NCI-H345 (cell line): ENCODE data around the gene UBE2I.
A peak's percentile ranks its signal among the peaks of the same experiment; 100 is the strongest.

Source experiments
- DNase-seq: peaks from one replicate; lab custom pipeline; 2025; lab: John Stamatoyannopoulos, UW

Gene UBE2I

DNA sequence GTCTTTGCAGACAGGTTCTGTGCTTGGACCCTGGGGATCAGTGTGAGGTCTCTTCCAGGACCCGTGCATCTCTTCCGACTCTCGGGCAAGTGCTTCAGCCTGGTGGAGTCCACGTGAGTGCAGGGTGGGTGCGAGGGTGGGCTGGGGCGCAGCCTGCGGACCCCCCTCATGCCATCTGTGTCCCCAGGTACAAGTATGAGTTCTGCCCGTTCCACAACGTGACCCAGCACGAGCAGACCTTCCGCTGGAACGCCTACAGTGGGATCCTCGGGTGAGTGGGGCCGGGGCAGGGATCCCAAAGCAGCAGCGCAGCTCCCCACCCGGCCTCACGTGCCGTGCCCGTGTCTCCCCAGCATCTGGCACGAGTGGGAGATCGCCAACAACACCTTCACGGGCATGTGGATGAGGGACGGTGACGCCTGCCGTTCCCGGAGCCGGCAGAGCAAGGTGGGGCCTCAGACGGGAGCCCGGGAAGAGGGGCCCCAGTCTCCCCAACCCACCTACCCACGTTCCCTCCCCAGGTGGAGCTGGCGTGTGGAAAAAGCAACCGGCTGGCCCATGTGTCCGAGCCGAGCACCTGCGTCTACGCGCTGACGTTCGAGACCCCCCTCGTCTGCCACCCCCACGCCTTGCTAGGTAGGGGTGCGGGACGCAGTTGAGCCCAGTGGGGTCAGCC is 52.4 kb downstream of the UBE2I start:
- DNase-seq, result no peak

DNA sequence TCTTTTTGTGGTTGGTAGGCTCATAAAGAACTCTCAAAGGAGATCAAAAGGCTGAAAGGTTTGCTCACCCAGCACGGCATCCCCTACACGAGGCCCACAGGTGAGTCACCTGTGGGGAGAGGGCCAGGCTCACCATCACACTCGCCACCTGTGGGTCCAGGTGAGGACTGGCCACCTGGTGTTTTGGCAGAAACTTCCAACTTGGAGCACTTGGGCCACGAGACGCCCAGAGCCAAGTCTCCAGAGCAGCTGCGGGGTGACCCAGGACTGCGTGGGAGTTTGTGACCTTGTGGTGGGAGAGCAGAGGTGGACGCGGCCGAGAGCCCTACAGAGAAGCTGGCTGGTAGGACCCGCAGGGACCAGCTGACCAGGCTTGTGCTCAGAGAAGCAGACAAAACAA is 53.4 kb downstream of the UBE2I start:
- DNase-seq, result no peak

DNA sequence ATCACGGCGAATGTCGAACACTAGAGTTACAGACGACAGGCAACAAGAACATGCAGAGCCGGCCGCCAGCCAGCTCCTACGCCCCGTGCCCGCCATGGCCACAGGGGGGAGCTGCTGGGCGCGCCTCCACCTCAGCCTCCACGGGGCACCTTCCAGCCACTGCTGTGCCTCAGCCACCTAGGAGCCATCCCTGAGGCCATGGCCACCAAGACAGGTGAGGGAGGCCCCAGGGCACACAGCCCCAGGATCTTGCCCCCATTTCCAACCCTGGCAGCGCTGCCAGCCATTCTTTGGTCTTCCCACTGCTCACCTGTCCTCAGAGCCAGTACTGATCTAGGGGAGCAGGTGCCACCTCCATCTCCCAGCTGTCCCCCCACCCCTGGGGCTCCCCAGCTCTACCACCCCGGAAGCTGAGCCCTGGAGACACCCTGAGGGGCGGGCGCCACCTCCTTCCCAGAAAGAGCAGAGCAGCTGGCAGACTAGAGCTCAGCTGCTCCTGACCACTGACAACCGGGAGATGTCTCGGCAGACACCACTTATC is 54.1 kb downstream of the UBE2I start:
- peak; percentile 30 for DNase-seq

DNA sequence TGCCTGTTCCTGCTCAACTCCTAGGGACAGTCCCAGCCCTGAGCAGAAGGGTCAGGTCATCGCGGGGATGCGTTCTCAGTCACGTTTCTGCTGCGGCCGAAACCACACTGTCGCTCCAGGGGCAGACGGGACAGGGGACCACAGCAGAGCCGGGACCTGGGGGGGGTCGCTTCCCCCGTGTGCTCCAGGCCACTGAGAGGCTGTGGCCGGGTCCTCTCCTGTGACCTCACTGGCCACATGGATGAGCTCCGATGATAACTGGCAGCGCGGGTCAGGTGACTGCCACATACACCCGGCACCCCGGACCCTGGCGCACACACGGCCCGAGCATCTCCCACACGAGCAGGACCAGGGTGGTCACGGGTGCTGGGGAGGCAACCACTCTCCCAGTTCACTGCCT is 55.1 kb downstream of the UBE2I start:
- no peak for DNase-seq

DNA sequence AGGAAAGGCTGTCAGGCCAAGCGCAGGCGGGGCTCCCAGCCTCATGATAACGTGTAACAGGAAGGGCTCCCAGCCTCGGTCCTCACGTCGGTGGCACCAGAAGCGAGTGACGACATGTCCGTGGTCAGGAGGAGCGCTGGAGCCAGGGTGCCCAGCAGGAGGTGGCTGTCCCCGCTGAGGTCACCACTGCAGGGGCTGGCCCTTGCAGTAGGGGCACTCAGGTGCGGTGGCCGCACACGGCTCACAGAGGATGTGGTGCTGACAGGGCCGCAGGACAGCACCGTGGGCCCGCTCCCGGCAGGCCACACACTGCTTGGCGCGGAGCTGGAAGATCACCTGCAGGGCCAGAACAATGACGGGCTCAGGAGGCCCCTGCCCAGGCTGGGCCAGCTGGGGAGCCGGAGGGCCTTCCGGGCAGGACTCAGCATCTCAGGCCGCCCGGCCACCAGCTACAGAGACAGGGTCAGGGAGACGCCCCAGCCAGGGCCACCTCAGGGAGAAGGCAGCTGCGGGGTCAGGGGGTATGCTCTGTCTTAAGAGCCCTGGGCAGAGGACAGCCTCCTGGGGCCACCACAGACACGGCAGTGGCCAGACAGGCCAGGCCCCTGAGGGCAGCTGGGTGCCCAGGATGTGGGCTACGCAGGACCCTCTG is 56.8 kb downstream of the UBE2I start:
- DNase-seq, result no peak

DNA sequence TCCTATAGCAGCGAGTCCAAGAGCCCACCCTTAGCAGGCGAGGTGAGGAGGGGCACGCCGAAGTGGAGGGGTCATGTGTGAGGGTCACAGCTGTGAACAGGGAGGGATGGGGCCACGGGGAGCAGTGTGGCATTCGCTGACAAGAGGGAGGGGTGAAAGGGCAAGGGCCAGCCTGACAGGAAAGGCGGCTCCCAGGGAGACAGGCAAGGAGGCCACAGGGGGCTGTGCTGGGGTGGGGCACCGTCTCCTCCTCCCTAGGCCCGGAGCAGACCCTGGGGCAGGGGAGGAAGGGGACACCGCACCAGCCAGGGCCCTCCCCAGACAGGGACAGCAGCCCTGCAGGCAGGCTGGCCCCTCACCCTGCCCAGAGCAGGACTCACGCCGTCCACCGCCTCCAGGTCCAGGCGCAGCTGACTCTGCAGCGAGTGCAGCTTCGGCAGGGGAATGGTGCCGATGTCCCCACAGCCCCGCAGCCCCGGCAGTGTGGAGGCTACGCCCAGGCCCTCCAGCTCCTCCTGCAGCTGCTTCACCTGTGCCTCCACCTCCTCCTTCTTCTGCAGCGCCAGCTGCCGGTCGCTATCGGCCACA is 57.4 kb downstream of the UBE2I start:
- no peak for DNase-seq

DNA sequence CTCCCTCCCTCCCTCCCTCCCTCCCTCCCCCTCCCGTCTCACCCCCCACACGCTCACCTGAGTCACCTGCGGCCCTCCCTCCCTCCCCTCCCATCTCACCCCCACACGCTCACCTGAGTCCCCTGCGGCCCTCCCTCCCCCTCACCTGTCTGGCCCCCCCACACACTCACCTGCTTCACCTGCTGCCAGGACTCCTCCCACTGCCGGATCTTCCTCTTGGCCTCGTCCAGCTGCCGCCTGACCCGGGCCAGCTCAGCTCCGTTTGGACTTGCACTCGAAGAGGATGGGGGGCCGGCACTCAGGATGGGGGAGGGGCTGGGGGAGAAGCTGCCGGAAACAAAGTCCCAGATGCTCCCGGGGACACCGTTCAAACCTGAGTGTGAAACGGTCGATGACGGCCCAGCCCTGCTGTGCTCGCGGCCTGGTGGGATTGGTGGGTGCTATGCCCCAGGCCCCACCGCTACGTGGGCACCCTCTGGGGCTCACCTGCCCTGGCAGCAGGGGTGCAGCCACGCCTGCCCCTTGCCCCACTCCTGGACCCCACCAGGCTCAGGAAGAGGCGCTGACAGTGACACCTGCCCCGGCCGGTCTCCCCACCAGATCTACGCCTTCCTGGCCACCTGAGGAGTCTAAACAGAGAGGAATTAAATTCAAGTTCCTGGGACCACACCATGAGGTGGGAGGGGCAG is 58.2 kb downstream of the UBE2I start:
- DNase-seq, result no peak

DNA sequence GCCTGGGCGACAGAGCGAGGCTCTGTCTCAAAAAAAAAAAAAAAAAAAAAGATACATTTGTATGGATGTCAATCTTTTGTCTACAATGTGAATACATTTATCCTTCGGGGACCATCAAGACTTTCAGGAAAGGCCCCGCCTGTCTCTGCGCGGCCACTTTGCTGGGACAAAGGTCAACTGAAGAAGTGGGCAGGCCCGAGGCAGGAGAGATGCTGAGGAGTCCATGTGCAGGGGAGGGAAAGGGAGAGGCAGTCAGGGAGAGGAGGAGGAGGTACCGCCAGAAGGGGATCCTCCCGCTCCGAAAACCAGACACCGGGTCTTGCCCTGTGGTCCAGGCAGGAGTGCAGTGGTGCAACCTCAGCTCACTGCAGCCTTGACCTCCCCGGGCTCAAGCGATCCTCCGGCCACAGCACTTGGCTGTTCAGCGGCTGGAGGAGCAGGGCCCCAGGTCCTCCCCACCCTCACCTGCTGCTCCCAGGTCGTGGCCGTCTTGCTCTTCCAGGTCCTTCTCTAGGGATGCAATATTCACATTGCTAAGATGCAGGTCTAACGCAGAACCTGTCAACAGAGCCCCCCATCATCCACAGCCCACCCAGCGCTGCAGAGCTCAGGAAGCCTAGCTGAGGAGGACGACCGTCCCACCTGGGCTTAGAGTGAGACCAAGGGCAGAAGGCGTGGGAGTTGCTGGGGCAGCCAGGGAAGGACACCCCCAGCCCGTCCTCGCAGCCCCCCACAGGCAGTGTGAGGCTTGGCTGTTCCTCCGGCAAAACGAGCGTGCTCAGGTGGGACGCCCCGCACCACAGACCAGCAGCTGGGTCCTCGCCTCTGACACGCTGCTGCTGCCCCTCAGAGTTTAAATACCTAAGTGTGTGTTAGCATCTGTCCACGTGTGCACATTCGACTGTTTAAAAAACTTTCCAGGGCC is 61.9 kb downstream of the UBE2I start:
- no peak for DNase-seq

DNA sequence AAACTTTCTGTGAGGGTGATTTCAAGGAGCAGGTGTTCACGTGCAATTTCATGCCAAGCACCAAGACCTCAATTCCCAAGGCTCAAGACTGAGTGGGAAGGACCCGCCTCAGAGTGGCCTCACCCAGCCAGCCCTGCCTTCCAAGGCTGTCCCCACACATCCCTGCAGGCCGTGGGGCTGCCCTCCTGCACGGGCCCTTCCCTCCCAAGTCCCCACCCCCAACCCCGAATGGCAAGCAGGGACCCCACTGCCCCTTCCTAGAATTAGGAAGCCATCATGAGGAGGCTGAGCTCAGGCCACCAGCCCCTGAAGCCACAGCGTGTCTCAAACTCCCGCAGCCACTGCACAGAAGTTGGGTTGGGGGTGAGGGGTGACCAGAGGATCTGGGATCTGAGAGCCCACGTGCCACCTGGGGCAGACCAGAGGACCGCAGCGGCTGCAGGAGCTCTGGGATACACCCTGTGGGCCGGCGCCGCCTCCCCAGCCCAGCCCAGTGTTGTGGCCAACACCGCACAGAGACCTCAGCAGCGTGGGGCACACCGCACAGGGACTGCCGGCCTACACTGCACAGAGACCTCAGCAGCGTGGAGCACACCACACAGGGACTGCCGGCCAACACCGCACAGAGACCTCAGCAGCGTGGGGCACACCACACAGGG is 63.0 kb downstream of the UBE2I start:
- no peak for DNase-seq

DNA sequence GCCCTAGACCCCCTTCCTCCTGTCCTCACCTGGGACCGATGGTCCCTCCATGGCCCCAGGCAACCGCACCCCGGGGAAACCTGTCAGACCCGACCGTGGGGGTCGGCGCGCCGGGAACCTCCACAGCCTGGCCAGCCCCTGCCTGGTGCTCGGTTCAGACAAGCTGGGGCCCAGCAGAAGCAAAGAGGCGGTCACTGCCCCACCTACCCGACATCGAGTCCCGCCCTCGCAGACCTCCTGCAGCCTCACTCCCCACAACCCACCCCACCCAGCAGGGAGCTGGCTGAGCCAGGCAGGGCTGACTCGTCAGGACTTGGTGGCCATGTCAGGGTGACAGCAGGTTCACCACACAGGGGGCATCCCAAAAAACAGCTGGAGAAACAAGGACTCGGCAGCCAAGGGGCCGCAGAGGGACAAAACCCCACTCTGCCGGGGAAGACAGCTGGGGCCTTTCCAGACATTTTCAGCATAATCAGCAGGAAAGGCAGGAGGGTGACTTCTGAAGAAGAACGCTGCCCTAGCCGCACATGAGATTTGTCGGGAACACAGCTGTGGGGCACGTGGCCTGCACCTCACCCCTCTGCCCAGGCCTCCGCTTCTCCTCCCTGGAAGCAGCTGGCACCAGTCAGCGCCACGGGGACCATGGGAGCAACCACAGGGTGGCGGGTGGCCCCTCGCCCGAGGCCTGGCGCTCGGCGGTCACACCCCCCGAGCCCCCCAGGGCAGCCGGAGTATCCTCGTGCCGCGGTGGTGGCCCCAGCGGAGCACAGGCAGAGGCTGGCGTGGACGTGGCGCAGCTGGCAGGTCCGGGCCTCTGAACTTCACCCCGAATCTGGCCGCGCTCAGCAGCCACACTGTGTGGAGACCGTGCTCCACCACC is 65.2 kb downstream of the UBE2I start:
- DNase-seq, result no peak

DNA sequence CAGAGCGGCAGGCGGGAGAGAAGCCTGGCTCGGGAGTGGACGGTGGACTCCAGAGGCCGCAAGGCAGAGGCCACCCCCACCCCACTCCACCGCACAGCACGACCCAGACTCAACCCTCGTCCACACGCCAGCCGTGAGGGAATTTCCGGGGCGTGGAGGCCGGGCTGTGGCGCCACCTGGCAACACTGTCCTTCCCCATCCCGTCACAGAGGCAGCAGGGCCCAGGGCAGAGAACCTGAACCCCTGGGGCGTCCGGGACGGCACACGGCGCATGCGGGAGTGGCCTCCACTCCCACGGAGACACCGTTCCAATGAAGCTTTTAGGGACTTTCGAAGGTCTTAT is 65.8 kb downstream of the UBE2I start:
- no peak for DNase-seq

DNA sequence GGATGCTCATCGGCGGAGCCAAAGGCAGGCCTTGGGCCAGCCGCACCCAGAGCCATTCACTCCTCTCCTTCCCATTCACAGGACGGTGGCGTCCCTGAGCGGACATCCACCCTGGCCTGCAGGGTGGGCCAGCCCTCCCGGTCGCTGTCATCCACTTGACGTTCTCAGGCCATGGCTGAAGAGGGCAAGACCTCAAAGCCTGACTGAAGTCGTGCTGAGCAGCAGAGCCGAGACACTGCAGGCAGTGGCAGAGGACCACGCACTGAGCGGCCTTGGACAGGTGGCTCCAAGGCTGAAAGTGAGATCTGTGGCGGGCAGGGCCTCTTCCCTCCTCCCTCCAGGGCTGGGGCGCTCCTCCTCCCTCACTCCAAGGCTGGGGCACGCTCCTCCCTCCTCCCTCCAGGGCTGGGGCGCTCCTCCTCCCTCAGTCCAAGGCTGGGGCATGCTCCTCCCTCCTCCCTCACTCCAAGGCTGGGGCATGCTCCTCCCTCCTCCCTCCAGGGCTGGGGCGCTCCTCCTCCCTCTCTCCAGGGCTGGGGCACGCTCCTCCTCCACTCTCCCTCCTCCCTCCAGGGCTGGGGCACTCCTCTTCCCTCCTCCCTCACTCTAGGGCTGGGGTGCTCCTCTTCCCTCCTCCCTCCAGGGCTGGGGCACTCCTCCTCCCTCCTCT is 66.4 kb downstream of the UBE2I start:
- DNase-seq, result no peak
